ENCODE data around the gene PAGR1.

DNA sequence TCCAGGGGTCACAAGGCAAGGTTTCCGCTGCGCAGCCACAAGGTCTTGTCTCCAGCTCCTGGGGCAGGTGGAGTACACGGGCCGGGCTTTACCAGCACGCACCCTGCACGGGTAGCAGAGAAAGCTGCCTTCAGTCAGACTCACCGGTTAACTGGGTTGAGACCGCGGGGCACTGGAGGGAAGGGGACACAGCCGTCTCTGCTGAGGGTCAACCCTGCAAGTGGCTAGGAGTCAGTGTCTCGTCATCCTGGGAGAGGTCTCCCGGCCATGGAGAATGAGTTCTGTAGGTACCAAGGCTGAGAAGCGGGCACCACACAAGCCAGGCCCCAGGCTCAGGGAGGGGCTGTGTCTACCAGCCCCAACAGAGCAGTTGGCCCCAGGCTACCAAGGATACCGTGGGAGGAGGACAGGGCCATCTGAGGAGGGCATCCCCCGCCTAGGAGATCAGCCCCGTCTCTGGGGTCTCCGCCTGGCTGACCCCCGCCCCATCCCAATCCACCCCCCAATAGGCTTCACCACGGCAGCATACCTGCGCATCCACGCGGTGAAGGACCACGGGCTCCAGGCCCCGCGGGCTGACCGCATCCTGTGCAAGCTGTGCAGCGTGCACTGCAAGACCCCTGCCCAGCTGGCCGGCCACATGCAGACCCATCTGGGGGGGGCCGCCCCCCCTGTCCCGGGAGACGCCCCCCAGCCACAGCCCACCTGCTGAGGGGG, 6.8 kb upstream of the PAGR1 start:
- TF ChIP-seq YY1 (IDR thresholded peaks at IDR 0.05; ENCODE audit: insufficient read depth, insufficient read length) (no peak), ZNF274 (IDR thresholded peaks at IDR 0.05; ENCODE audit: low read depth, low read length) (no peak), SUZ12 (IDR thresholded peaks at IDR 0.05; ENCODE audit: extremely low read depth, insufficient read depth, insufficient read length) (no peak)

Data from NT2/D1 (cell line).